22Rv1 (cell line): Measurements from ENCODE around the gene GNG12.

Source experiments
- CTCF ChIP-seq: fragments of 450-650 bp; IDR thresholded peaks from 2 replicates; pipeline ENCODE4 v1.5.1; 2017; ENCODE audit warnings: mild to moderate bottlenecking
- ZFX ChIP-seq: fragments of 450-650 bp; IDR thresholded peaks from 2 replicates; pipeline ENCODE4 v1.6.1; 2017; ENCODE audit warnings: antibody characterized with exemption, borderline replicate concordance

DNA sequence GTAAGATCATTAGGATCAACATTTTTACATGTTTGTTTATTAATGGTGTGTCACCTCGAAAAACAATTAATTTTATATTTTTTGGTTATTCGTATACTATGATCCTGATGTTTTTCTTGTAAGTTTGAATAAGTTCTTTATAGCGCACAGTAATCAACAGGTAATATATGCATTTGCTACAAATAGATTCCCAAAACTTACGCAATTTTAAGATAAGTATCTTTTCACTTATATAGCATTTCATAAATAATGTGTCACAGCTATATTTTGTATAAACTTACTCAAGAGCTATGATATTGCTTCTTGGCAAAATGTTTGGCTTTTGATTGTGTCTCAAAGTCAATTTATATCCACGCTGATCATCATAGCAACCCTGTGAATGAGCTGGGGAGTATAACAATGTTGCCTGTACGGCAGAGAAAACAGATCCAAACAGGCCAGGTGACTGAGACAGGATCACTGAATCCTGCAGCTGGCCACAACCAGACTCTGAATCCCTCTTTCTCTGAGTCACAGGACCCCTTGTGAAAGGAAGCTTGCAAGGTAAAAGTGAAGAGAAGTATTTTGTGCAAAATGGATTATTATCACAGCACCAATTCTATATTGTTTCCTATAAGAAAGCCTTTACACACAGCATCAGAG lies 48.6 kb downstream of the GNG12 start:
- TF ChIP-seq CTCF (no peak), ZFX (no peak)
